Bronchial epithelial cell (primary cell): Measurements from ENCODE around the gene SLC28A1. TPM values are rescaled to one million over a fixed set of nuclear protein-coding genes. Genes with fewer than 3 reads are reported as not detected.

Experiments used
- DNase-seq: peaks from one replicate; pipeline ENCODE4 v3.0.0-alpha.2; 2010; ENCODE audit warnings: low read depth
- FAIRE-seq: peaks from 2 replicates; lab custom pipeline; 2011; peaks lifted over from hg19 to GRCh38; lab: Jason Lieb, UNC
- H3K27me3 ChIP-seq: 2 replicates; pipeline ENCODE4 v1.5.1; 2011; ENCODE audit warnings: low read length; ENCODE audit not compliant: control insufficient read depth, insufficient read depth
- H3K36me3 ChIP-seq: 2 replicates; pipeline ENCODE4 v1.5.1; 2011; ENCODE audit warnings: low read length; ENCODE audit not compliant: control insufficient read depth, insufficient read depth
- H3K4me3 ChIP-seq: 2 replicates; pipeline ENCODE4 v1.5.1; 2011; ENCODE audit warnings: mild to moderate bottlenecking, low read depth, low read length, control low read depth
- total RNA-seq: library from RNA; depleted of rRNA; stranded (reverse); fragments of >200 nt; gene quantifications from 2 replicates; pipeline ENCODE4 v1.2.1, GENCODE V29; 2014
- TF ChIP-seq, protein P1 (sequence below): IDR thresholded peaks from 2 replicates; pipeline ENCODE4 v1.5.1; 2011; ENCODE audit warnings: mild to moderate bottlenecking, moderate library complexity, low read length, control low read depth, inconsistent platforms; ENCODE audit not compliant: insufficient read depth, severe bottlenecking

SLC28A1 gene
- total RNA-seq, 1 donor from 2014 or later: not detected

DNA sequence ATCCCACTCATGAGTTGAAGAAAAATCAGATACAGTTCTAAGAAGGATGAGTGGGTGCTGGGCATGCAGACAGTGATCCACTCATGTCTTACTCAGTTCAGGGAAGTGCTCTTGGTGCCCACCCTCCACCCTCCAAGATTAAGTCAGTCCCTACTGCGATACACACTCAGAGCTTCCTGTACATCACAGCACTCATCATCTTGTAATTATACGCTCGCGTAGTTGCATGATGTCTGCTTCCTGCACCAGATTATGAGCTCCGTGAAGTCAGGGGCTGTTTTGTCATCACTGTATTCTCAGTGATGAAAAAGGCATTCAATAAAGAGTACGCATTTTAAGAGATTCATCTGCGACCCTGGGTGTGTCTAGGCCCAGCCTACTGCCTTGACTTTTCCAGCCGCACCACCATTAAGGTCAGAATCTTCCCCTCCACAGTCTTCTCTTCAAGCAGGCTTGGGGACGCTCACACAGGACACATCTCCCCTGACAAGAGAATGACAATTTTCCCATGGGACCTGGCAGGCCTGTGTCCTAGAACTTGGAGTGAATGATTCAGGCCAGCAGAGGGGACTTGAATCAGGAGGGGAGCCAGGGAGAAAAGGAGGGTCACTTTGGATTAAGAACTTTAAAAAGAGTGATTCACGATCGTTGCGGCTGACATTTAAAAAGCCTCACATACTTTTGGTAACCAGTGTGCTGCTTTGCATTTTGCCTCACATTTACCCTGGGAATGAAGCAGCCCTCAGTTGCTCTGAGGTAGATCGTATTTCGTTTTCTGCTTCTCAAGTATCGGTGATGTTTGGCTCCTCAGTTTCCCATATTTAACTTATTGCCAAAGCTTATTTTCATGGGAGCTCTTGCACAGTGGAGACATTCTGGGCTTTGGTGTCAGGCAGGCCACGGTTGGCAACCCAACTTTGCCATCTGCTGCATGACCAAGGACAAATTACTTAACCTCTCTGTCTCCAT lies 89.3 kb downstream of the SLC28A1 start:
- H3K36me3 ChIP-seq: no peaks in the 10 kb centered on the region
- no peak for DNase-seq
- no peaks in the 10 kb centered on the region for H3K27me3 ChIP-seq
- TF ChIP-seq, protein P1, sequence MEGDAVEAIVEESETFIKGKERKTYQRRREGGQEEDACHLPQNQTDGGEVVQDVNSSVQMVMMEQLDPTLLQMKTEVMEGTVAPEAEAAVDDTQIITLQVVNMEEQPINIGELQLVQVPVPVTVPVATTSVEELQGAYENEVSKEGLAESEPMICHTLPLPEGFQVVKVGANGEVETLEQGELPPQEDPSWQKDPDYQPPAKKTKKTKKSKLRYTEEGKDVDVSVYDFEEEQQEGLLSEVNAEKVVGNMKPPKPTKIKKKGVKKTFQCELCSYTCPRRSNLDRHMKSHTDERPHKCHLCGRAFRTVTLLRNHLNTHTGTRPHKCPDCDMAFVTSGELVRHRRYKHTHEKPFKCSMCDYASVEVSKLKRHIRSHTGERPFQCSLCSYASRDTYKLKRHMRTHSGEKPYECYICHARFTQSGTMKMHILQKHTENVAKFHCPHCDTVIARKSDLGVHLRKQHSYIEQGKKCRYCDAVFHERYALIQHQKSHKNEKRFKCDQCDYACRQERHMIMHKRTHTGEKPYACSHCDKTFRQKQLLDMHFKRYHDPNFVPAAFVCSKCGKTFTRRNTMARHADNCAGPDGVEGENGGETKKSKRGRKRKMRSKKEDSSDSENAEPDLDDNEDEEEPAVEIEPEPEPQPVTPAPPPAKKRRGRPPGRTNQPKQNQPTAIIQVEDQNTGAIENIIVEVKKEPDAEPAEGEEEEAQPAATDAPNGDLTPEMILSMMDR: no peak
- FAIRE-seq: peak; percentile 52
- H3K4me3 ChIP-seq: no peak overlapping the region

DNA sequence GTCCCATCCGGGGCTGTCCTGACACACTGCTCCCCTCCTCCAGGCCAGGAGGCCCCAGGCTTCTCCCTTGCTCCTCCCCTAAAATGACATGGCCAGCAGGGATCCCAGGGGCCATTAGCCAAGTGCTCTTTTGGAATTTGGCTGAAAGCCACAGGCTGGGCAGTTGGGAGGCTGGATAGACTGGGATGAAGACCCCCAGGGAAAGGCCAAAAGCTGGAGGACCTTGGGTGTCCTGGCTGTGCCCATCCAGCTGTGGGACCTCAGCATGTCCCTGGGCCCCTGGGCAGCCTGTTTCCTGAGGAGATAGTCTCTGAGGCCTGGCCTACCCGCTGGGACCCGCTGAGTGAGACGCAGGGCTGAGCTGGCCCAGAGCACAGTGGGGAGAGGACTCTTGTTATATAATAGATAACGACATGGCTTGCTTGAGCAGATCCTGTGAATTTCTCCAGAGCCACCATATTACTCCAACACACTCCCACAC lies 91.4 kb downstream of the SLC28A1 start:
- H3K36me3 ChIP-seq: no peaks in the 10 kb centered on the region
- FAIRE-seq: no peak
- TF ChIP-seq, protein P1: no peak
- no peak for DNase-seq
- no peak overlapping the region for H3K4me3 ChIP-seq
- H3K27me3 ChIP-seq: no peaks in the 10 kb centered on the region

DNA sequence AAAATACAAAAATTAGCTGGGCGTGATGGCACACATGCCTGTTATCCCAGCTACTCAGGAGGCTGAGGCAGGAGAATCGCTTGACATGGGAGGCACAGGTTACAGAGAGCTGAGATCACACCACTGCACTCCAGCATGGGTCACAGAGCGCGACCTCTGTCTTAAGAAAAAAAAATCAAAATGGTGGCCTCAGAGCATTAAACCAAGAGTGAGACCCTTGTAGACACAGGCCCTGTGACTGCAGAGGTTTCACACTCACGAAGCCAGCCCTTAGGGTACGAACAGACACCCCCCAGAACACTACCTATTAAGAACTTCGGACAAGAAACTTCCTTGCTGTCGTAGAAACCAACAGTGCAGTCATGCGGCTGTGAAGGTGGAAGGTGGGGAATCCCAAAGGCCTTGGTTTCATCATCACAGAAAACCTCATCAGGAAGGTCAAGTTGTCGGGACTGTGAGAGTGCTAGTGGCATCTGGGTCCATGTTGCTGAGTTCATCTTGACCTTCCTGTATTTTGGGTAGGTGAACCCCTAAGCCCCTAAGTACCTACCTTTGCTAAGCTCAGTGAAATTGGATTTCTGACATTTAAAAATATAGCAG lies 92.4 kb downstream of the SLC28A1 start:
- Histone ChIP-seq H3K27me3 (no peaks in the 10 kb centered on the region), H3K4me3 (no peak overlapping the region), H3K36me3 (no peaks in the 10 kb centered on the region)
- no peak for FAIRE-seq
- TF ChIP-seq, protein P1: no peak
- no peak for DNase-seq

DNA sequence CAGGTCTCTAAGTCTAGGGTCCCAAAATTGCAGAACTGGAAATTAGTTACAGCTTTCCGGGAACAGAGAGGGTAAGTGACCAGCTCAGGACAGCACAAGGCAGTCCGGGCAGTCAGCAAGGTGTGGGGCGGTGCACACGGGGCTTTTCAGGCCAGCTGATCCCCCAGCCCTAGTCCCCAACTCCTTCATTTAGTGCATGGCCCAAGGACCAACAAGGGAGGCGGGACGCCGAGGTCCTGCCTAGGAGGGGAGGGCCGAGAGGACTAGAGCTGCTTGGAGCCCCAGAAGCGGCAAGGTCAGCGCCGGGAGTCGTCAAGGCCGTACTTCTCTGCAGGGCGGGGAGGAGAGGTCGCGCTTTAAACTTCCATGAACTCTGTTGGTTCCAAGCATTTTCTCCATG lies 95.2 kb downstream of the SLC28A1 start:
- FAIRE-seq (no peak), DNase-seq (no peak)
- no peaks in the 10 kb centered on the region for H3K36me3 ChIP-seq
- no peaks in the 10 kb centered on the region for H3K27me3 ChIP-seq
- TF ChIP-seq, protein P1: no peak
- H3K4me3 ChIP-seq: no peak overlapping the region

DNA sequence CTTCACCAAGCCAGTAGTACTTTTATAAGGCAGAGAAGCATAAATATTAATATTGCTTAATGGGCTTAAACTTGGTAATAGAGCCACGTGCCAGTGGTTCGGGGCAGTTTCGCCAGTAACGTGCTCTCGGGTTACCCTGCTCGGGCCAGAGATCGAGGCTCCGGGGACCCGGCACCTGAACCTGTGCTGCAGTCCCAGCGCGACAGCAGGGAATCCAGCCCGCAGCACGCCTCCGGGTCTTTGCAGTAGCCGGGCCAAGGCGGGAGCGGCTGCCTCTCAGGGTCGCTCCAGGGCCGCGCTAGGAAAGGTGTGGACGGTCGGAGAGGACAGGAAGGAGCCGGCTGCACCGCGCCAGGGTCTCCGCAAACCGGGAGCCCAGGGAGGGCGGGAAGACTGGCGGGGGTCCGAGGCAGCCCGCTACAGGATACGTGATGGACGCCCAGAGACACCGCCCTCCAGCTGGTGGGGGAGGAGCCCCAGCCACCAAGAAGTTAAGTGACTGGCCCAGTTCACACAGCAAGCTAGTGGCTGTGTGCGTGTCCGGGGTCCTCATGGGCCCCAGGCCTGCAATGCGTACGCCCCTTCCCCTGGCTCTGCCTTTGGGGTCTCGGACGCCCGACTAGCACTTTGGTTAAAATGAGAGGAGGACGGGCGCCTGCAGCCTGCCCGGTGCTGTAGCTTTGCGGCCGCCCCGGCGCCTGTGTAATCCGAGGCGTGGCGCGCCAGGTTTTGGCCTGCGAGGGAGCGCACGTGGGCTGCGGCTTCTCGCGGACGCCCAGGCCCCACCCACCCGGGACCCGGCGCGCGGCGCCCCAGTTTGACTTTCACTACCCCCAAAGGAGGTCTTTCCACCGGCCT lies 96.0 kb downstream of the SLC28A1 start:
- Histone ChIP-seq H3K27me3 (no peaks in the 10 kb centered on the region), H3K36me3 (no peaks in the 10 kb centered on the region), H3K4me3 (peak overlapping the region; percentile 77)
- TF ChIP-seq, protein P1: no peak
- no peak for FAIRE-seq
- DNase-seq: peak; percentile 64
